ENCODE data around the gene NTRK1.

The NTRK1 gene

DNA sequence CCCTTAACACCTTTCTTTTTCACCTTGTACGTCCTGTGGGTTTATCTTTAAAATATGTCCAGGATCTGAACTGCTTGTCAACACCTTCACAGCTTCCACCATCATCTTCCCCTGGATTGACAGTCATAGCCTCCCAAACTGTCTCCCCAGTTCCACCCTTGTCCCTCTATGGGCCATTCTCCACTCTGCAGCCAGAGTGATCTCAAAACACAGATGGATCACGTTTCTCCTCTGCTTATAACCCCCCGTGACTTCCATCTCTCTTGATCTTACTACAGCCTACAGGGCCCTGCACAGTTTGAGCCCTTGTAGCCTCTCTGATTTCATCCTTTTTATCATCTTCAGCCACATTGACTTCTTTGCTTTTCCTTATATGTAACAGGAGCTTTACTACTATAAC lies 6.0 kb upstream of the NTRK1 start:
- in situ Hi-C loops (cut with MboI; ENCODE audit: low sequenced_read_pairs), result no loop called here

DNA sequence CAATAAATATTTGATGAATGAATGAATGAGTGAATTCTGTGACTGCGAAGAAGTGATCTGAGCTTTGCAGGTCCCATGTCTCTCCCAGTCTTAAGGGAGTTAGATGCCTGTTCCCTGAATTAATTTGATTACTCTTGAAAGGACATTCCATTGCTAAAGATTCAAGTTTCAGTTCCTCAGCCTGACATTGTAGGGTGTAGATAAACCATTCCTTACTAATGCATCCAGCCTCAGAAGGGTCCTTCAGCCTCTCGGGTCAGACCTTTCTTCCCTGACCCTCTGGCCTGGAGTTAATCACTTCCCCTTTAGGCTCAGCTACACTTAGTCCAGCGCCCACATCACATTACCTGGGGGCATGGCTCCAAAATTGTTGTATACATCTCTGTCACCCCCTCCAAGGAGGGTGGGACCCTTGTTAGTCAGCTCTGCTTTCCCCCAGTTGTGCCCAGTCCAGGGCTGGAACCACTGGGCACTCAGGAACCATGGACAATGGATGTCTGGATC lies 4.3 kb upstream of the NTRK1 start:
- in situ Hi-C loops (cut with MboI; ENCODE audit: low sequenced_read_pairs), result no loop called here

- in situ Hi-C loops (cut with MboI; ENCODE audit: low sequenced_read_pairs), result no loop called here
Measured at GRCh38 chr1:156857532-156857931, 3.1 kb upstream of the NTRK1 start.

- in situ Hi-C loops (cut with MboI; ENCODE audit: low sequenced_read_pairs), result no loop called here
Measured at GRCh38 chr1:156858555-156858956, 2.1 kb upstream of the NTRK1 start.

DNA sequence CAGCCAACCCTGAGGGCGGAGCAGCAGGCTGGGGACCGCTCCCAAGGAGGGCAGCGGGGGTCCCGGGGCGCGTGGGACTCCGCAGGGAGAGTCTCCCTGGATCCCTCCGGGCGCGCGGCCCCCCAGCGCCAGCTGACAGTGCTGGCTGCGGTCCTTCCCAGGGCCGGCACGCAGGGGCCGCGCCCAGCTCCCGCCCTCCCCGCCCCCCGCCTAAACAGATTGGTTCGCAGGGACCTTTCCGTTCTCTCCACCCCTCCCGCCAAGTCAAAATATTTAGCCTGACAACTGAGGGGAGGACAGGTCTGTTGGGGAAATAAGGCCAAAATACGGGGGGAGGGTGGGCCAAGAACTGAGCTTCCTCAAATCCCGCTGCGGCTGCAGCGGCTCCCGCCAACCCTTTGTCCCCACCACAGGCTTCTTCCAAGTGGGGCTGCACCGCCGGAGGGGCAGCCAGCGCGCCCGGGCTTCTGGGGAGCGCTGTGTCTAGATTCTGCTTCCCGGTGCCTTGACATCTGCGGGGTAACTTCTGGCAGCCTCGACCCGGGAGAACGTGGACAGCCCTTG lies 1.6 kb upstream of the NTRK1 start, which contains the start of gene INSRR:
TSS of gene INSRR (minus strand) at position 159 of the 564 bp plus-strand sequence. CDS start 496 bp downstream, outside the sequence.
- in situ Hi-C loops (cut with MboI; ENCODE audit: low sequenced_read_pairs), result no loop called here

DNA sequence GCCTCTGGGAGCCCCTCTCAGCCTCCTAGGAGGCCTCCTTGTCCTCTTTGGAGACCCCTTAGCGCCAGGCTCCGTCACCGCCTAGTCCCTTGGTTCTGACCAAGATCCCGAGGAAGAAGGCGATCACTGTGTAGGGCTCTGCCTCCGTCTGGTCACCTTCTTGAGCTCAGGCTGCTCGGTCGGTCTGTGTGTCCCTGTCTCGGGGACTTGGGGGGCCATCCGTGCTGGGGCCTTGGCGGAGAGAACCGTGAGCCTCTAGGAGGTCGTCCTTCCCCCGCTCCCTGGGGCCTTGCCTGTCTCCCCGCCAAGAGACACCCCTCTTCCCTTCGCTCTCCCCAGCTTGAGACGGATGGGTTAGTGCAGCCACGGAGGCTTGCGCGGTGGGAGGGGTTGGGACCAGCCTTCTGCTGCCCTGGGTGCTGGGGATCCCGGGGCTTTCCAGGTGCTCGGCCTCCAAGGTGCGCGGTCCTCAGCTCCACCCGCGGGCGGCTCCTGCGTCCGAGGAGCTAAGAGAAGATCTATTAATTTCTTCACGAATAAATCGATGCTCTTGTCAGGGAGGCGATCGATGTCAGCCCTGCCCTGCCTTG lies 1.0 kb upstream of the NTRK1 start:
- in situ Hi-C loops (cut with MboI; ENCODE audit: low sequenced_read_pairs), result no loop called here

DNA sequence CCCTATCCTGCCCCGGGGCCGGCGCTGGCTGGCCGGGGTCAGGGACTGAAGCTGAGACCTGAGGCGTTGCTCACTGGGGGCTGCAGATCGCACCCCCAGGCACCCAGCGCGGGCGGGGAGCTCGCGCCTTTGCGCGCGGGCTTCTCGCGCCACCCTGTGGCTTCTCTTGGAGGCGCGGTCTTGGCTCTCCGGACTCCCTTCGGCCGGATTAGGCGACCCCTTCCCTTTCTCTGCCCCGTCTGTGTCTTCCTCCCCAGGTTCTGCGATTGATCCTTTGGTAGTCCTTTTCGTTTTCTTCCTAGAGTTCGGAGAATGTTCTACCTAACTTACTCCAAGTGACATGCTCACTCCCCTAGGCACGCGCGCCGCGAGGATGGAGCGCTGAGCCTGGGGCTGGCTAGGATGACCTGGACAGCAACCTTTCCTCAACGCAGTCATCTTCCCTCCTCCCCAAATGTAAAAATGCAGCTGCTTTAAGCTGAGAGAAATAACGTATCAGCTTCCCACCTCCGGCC lies 495 bp upstream of the NTRK1 start:
- in situ Hi-C loops (cut with MboI; ENCODE audit: low sequenced_read_pairs), result no loop called here

DNA sequence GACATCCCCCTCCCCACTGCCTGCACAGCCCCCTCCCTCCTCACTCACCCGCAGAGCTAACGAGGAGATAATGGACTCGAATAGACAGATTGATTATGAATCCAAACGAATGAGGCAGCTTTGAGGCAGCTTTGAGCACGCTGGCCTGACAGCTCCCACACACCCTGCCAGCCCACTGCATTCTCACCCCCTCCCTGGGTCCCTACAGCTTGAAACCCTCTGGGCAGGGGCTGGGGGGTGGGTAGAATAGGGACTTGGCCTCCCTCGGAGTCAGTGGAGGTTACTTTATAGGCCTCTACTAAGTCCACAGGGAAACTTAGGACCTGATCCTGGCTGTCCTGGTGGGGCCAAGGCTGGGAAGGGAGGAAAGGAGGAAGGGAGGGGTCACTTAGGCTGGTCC lies 1.9 kb downstream of the NTRK1 start:
- in situ Hi-C loops (cut with MboI; ENCODE audit: low sequenced_read_pairs), result no loop called here

DNA sequence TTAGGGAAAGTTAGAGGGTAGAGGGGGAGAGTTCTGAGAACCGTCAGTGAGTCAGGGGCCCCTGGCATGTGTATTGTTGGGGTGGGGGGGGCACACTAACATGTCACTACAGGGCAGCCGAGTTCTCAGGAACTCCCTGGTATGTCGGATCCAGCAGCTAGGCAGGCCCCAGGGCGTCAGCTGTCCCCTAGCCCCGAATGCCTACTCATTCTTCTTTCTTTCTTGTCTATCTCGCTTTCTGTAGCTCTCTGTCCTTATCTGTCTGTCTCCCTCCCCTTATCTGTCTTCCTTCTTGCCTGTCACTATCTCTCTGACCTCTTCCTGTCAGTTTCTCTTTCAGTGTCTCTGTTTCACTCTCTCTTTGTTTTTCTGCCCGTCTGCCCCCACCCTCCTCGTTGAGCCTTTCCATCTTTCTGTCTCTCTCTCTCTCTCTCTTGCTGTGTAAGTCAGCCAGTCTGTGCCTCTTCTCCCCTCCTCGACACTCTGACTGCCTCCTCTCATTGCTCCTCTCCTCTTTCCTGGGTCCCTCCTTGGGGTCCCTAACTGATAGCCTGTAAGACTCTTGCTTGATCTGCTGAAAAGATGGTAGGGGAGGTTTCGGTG lies 2.4 kb downstream of the NTRK1 start:
- in situ Hi-C loops (cut with MboI; ENCODE audit: low sequenced_read_pairs), result no loop called here

GRCh38 chr1:156863631-156864030 lies 3.0 kb downstream of the NTRK1 start:
- in situ Hi-C loops (cut with MboI; ENCODE audit: low sequenced_read_pairs), result no loop called here

DNA sequence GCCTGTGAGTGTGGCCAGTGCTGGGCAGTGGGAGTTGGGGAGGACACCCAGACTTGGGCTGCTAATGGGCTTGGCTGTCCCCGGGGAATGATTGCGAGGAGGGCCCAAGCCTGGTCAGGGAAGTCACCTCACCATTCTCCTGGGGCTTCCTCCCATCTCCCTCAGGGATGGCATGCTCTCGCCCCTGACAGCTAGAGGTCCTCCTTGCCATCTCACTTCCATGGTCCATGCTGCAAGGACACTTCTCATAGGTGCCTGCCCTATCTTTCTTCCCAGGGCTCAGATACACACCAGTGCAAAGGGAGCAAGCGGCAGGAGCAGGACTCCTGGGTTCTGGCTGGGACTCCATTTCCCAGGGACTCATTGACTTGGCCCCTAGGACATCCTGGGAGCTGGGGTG lies 4.1 kb downstream of the NTRK1 start:
- in situ Hi-C loops (cut with MboI; ENCODE audit: low sequenced_read_pairs), result no loop called here

DNA sequence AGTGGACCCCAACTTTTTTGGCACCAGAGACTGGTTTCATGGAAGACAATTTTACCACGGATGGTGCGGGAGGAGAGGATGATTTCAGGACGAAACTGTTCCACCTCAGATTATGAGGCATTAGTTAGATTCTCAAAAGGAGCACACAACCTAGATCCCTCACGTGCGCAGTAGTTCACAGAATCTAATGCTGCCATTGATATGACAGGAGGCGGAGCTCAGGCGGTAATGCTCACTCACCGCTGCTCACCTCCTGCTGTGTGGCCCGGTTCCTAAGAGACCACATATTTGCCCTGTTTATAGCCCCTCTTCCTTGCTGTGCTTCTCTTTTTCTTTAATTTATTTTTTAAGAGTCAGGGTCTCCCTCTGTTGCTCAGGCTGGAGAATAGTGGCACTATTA lies 4.6 kb downstream of the NTRK1 start:
- in situ Hi-C loops (cut with MboI; ENCODE audit: low sequenced_read_pairs), result no loop called here

GRCh38 chr1:156865865-156866248 lies 5.2 kb downstream of the NTRK1 start:
- in situ Hi-C loops (cut with MboI; ENCODE audit: low sequenced_read_pairs), result no loop called here

DNA sequence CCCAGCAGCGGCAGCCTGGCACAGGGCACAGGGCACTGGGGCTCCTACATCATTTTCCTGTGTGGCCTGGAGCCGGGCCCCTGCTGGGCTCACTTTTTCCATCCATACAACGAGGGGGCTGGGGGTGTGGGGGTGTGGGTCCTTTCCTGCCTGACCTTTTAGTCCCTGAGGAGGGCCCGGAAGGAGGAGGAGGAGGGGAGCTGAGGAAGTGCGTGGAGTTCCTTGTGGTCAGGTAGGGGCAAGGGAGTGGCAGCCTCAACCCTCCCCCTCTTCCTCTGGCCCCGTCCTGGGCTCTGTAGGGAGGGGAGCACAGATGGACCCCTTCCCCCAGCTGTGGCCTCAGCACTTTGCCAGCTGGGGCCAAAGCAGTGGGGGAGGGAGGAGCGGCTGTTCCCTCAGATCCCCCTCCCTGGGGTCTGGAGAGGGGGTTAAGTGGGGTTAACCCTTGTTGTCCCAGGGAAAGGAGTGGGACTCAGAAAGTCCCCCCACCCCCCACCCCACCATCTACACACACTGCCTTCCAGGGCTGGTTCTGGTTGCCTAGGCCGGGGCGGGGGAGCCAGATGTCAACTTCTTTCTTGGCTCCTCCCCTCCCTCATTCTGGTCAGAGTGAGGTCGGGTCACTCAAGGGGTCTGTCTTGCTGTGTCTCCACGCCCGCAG lies 5.7 kb downstream of the NTRK1 start:
- in situ Hi-C loops (cut with MboI; ENCODE audit: low sequenced_read_pairs), result no loop called here

GRCh38 chr1:156868341-156868740 lies 7.7 kb downstream of the NTRK1 start:
- in situ Hi-C loops (cut with MboI; ENCODE audit: low sequenced_read_pairs), result no loop called here

DNA sequence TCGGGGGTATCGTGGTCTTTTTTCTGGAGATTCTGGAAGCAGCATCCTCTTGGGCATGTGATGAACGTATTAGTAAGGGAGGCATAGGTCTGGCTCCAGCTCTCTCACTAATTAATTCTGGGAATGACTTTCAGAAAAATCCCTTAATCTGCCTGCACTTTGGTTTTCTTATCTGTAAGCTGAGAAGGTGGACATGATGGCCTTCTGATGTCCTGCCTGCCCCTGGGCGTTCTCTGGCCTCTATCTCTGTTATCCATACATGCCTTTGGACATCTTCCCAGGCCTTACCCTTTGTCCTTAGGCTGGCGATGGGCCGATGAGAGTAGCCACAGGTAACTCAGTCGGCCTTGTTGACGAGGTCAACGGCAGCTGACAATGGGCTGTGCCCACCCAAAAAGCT lies 8.8 kb downstream of the NTRK1 start:
- in situ Hi-C loops (cut with MboI; ENCODE audit: low sequenced_read_pairs), result no loop called here

DNA sequence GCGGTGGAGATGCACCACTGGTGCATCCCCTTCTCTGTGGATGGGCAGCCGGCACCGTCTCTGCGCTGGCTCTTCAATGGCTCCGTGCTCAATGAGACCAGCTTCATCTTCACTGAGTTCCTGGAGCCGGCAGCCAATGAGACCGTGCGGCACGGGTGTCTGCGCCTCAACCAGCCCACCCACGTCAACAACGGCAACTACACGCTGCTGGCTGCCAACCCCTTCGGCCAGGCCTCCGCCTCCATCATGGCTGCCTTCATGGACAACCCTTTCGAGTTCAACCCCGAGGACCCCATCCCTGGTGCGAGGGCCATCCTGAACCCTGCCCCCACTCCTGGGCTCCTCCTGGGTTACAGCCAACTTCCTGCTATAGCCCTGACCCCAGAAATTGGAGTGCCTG lies 13.0 kb downstream of the NTRK1 start:
- in situ Hi-C loops (cut with MboI; ENCODE audit: low sequenced_read_pairs), result no loop called here

DNA sequence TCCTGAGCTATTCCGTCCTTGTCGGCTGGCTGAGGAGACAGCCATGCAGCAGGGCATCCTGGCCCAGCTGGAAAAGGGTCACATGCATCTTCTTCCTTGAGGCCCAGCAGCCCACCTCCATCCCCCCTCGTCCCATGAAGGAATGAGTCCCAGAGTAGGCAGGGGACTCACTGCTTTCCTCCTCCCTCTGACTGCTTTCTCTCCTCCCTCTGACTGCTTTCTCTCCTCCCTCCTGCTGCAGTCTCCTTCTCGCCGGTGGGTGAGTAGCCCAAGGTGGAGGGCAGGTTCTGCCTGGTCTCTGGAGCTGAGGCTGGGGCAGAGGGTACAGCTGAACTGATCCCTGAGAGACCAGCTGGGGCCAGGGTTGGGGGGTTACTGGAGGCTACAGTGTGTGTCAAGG lies 13.5 kb downstream of the NTRK1 start:
- in situ Hi-C loops (cut with MboI; ENCODE audit: low sequenced_read_pairs), result no loop called here

DNA sequence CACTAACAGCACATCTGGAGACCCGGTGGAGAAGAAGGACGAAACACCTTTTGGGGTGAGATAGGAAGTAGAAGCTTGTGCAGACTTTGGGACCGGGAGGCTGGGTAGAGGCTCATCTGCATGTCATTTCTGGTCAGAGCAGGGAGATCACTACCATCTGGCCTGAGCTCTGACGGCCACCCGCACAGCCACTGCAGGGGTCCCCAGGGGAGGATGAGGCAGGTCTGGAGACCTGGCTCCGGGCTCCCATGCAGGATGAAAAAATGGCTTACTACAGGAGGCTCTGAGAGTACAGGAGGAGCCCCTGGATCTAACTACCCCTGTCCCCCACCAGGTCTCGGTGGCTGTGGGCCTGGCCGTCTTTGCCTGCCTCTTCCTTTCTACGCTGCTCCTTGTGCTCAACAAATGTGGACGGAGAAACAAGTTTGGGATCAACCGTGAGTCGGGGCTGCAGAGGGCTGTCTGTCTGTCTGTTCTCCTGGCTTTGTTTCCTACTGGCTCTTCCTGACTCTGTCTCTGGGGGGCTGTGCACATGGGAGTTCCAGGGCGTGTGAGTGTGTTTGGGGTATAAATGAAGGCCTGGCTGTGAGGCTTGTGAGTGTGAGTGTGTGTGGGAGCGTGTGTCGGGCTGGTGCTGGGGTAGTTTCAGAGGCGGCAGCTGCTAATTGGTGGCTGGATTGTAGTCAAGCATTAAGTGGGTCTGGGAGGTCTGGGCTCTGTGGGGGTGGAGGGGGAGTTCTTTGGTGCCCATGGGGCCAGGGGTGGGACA lies 14.1 kb downstream of the NTRK1 start:
- in situ Hi-C loops (cut with MboI; ENCODE audit: low sequenced_read_pairs), result no loop called here

DNA sequence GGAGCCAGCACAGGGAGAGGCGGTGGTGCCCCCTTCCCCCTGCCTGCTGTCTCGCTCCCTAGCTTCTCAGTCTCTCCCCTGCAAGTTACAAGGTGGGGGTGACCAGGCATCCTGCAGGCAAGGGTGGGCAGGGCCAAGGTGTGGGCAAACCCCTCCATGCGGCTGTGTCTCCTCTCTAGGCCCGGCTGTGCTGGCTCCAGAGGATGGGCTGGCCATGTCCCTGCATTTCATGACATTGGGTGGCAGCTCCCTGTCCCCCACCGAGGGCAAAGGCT lies 14.6 kb downstream of the NTRK1 start:
- in situ Hi-C loops (cut with MboI; ENCODE audit: low sequenced_read_pairs), result no loop called here

DNA sequence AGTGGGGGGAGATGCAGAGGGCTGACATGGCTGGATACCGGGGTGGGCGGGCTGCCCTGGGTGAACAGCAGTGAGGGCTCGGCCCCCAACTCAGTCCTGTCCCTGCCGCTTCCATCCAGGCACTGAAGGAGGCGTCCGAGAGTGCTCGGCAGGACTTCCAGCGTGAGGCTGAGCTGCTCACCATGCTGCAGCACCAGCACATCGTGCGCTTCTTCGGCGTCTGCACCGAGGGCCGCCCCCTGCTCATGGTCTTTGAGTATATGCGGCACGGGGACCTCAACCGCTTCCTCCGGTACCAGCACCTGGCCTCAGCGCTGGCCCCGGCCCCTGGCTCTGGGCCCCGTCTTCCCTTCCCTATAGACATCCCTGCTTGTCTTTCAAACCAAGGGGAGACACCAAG lies 15.6 kb downstream of the NTRK1 start:
- in situ Hi-C loops (cut with MboI; ENCODE audit: low sequenced_read_pairs), result no loop called here
